ENCODE results near the gene KCNC3. TPM values are rescaled to one million over a fixed set of nuclear protein-coding genes. Genes with fewer than 3 reads are reported as not detected.

The KCNC3 gene
- total and polyA plus RNA-seq, 2 of the 13 experiments (the other 11 are each of a cell fraction or from before 2014, with no cell fraction given): 0.29 to 1.7 TPM

- in situ Hi-C loops (cut with HindIII; ENCODE audit: extremely low pct_ligation_motif_present, low pct_unique_long_range_greater_than_20kb) (loop anchor here (5.0 kb wide), 1 partner anchor 65 kb away; no protein-coding TSS in a partner anchor), intact Hi-C loops (cut with micrococcal nuclease; ENCODE audit: unreplicated experiment) (loop anchor here (5.0 kb wide), 1 partner anchor 65 kb away; no protein-coding TSS in a partner anchor)
- ChIA-PET POLR2A (no interaction called here), CTCF (ENCODE audit: low intra/inter-chr PET ratio, low total read pairs) (no interaction called here)
- TSS peak; percentile 52 for BruUV-seq (replicated peaks)
- peaks cover 7% of the 10 kb centered on the region; the same call in 1 of the 2 replicates for H4K20me1 ChIP-seq (ENCODE audit: insufficient read depth, low read length)
- no peaks in the 10 kb centered on the region for H3K9me3 ChIP-seq (ENCODE audit: low read length)
- ATAC-seq: no peak
- H3K4me1 ChIP-seq (ENCODE audit: insufficient read depth, low read length): peaks cover 55% of the 10 kb centered on the region
- H3K9ac ChIP-seq (ENCODE audit: insufficient read depth, low read depth, low read length): no peak overlapping the region
- H2AFZ ChIP-seq (ENCODE audit: low read length): no peak overlapping the region
- no peaks in the 10 kb centered on the region for H3K79me2 ChIP-seq (ENCODE audit: insufficient read depth, low read length)
- no peak overlapping the region for H3K27ac ChIP-seq (ENCODE audit: extremely low read length, insufficient read depth, low read length)
- H3K4me3 ChIP-seq (replicated peaks in 1 of 3; ENCODE audit: insufficient read depth in 1 of 3, low read depth in 2 of 3, low read length in 3 of 3): peak overlapping the region in 2 of 3 experiments; percentile 12 to 50; a peak in 3 of 6 replicates
- no peaks in the 10 kb centered on the region for H3K27me3 ChIP-seq (ENCODE audit: control insufficient read depth in 1 of 2, insufficient read depth in 2 of 2, low read length in 2 of 2)
- H3K4me2 ChIP-seq (ENCODE audit: low read depth, low read length): peak overlapping the region; percentile 77
- peaks cover 0 to 3% of the 10 kb centered on the region in 2 experiments; a peak in 3 of 5 replicates for H3K36me3 ChIP-seq (replicated peaks in 1 of 2; ENCODE audit: control insufficient read depth in 1 of 2, insufficient read depth in 2 of 2, low read length in 2 of 2)
- WGBS (ENCODE audit: low lambda C conversion rate): 52% methylated on average over 4 of the region's 4 CpGs
- FAIRE-seq: no peak
- DNase-seq (ENCODE audit: low spot score): no peak
- no peak for TF ChIP-seq NFIB (CRISPR knock-in tag; IDR thresholded peaks at IDR 0.05; ENCODE audit: borderline replicate concordance)
- TF ChIP-seq ZNF367 (CRISPR knock-in tag; IDR thresholded peaks at IDR 0.05; ENCODE audit: borderline replicate concordance): no peak
- no peak for TF ChIP-seq CBX1 (IDR thresholded peaks at IDR 0.05; ENCODE audit: low read depth)
- no peak for TF ChIP-seq ATF4 (CRISPR knock-in tag; IDR thresholded peaks at IDR 0.05)
- no peak for TF ChIP-seq HNF4G (IDR thresholded peaks at IDR 0.05; ENCODE audit: borderline replicate concordance, low read depth, low read length)
- TF ChIP-seq HNF4G (CRISPR knock-in tag; IDR thresholded peaks at IDR 0.05; ENCODE audit: borderline replicate concordance, low read depth): no peak
- TF ChIP-seq MED1 (CRISPR knock-in tag; IDR thresholded peaks at IDR 0.05): no peak
- no peak for TF ChIP-seq ZNF652 (CRISPR knock-in tag; IDR thresholded peaks at IDR 0.05; ENCODE audit: borderline replicate concordance, low read depth)
- no peak for TF ChIP-seq ZNF260 (CRISPR knock-in tag; IDR thresholded peaks at IDR 0.05; ENCODE audit: borderline replicate concordance, low read depth)
- TF ChIP-seq POGZ (CRISPR knock-in tag; IDR thresholded peaks at IDR 0.05): no peak
- no peak for TF ChIP-seq ZNF281 (CRISPR knock-in tag; IDR thresholded peaks at IDR 0.05; ENCODE audit: borderline replicate concordance)
- no peak for TF ChIP-seq PTBP1 (IDR thresholded peaks at IDR 0.05; ENCODE audit: low read depth, low read length, poor library complexity, severe bottlenecking)
- no peak for TF ChIP-seq ZNF251 (CRISPR knock-in tag; IDR thresholded peaks at IDR 0.05)
- TF ChIP-seq TOPORS (CRISPR knock-in tag; IDR thresholded peaks at IDR 0.05): no peak
- no peak for TF ChIP-seq ZMAT5 (CRISPR knock-in tag; IDR thresholded peaks at IDR 0.05; ENCODE audit: borderline replicate concordance, low read depth)
- TF ChIP-seq ATF5 (CRISPR knock-in tag; IDR thresholded peaks at IDR 0.05; ENCODE audit: low read depth): no peak
- no peak for TF ChIP-seq SMAD1 (CRISPR knock-in tag; IDR thresholded peaks at IDR 0.05; ENCODE audit: borderline replicate concordance, low read depth)
- TF ChIP-seq ZNF615 (CRISPR knock-in tag; IDR thresholded peaks at IDR 0.05; ENCODE audit: borderline replicate concordance): no peak
Observed at GRCh38 chr19:50327013-50327412, 2.2 kb downstream of the KCNC3 start.

All from HepG2 (cell line).